GM18951 (cell line): Measurements from ENCODE around the gene ZNF554.
A peak's percentile ranks its signal among the peaks of the same experiment; 100 is the strongest.

Source experiments
- POLR2A ChIP-seq: IDR thresholded peaks from 4 replicates; pipeline ENCODE4 v1.6.1; 2011; ENCODE audit warnings: mild to moderate bottlenecking; ENCODE audit not compliant: insufficient read length, insufficient read depth; ENCODE audit errors: extremely low read depth
- in situ Hi-C: fragments of 300-500 bp; cut with MboI; formaldehyde crosslinking; loops from one replicate; pipeline ENCODE4 v1.12.0; 2022; ENCODE audit warnings: low sequenced_read_pairs, mixed read lengths, inconsistent platforms; ENCODE audit not compliant: unreplicated experiment

Gene ZNF554

GRCh38 chr19:2819540-2820111 lies at the start of gene ZNF554:
TSS of gene ZNF554 (plus strand) at chr19:2819868. CDS start at chr19:2820072, 204 bp downstream.
- in situ Hi-C loops = no loop called here
- peak; percentile 60 for TF ChIP-seq POLR2A

DNA sequence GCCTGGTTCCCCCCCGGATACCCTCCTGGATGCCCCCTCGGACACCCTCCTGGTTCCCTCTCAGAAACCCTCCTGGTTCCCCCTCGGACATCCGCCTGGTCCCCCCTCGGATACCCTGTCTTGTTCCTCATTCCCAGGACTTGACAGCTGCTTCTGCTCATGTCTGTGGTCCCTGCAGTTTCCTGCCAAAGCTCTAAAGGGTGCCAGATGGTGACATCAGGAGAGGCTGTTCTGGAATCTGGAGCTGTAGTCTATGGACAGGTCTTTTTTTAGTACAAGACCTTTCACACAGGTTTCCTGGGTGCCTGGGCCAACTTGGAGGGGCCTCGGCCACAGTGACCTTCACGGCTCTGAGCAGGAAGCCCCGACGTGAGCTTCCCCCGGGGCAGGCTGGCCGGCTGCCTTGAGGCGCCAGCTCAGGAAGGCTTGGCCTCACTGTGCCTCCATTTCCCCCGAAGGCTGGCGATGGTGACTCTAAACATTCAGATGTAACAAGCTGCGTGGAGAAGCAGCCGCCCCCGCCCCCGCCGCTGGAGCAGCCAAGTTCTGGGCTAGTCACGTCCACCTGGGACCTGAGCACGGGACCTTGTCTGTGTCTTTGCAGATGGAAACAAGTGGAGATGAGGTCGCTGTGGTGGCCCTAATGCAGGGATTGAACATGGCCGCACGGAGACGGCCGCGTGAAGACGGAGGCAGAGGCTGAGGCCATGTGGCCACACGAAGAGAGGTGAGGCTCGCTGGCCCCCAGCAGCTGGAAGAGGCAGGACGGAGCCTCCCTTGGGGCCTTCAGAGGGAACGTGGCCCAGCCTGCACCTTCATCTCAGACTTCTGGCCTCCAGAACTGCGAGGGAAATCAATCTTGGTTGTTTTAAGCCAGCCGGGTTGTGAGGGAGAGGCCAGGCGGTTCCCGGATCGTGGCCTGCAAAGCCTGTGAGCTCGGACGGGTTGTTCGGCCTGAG lies 49.3 kb upstream of the ZNF554 start:
- in situ Hi-C loops = no loop called here
- no peak for TF ChIP-seq POLR2A

DNA sequence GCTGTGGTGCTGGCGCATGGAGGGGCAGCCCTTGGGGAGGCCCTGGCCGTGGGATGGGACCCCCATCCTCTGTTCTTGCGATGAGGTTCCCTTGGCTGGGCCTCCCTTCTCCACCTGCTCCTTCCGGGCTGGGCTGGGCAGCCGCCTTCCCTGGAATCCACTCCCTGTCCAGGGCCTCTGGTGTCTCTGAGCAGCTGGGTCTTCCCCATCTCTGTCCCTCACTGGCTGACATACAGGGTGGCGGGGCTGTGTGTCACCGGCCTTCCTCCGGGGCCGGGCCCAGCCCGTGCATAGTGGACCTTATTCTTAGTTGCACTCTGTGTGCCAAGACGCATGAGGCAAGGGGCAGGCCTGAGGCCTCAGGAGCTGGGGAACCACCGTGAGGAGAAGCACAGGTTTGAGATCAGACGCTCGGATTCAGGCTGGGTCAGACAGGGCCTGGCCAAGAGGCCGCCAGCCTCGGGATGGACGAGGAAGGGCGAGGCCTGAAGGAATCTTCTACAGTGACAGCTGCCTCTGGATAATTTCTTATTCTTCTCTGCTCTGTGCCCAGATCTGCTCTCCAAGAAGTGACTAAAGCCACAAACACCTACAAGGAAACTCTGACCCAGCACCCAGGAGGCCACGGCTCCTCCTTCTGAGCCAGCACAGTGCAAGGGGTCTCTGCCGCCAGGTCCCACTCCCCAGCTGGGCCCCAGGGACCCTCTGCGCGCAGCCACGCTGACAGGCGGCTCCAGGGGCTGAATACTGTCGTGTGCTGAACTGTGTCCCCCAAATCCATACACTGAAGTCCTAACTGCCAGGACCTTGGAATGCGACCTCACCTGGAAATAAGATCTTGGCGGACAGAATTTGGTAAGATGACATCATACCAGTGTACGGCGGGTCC lies 47.6 kb upstream of the ZNF554 start:
- in situ Hi-C loops = no loop called here
- TF ChIP-seq POLR2A = no peak

DNA sequence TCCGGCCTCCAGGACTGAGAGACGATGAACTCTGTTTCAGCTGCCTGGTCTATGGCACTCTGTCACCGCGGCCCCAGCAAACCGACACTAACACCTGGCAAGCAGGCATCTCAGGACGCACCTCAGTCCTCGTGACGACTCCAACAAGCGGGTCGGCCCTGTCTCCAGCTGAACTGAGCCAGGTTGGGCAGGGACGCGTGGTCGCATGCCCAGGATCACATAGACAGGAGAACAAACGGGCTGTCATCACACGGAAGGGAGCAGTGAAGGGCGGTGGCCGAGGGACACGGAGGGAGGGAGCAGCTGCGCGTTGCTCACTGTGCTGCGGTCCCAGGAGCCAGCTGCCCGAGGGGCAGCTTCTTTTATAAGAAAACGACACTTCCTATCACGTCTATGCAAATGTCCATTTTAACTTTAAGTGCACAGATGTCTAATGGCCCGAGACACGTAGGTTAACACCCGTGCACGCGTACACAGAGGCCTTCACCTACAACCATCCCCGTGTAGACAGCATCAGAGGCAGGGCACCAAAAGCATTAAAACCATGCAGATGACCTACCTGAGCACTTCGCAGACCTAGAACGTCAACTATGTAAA lies 45.5 kb upstream of the ZNF554 start:
- TF ChIP-seq POLR2A = no peak
- in situ Hi-C loops = no loop called here

DNA sequence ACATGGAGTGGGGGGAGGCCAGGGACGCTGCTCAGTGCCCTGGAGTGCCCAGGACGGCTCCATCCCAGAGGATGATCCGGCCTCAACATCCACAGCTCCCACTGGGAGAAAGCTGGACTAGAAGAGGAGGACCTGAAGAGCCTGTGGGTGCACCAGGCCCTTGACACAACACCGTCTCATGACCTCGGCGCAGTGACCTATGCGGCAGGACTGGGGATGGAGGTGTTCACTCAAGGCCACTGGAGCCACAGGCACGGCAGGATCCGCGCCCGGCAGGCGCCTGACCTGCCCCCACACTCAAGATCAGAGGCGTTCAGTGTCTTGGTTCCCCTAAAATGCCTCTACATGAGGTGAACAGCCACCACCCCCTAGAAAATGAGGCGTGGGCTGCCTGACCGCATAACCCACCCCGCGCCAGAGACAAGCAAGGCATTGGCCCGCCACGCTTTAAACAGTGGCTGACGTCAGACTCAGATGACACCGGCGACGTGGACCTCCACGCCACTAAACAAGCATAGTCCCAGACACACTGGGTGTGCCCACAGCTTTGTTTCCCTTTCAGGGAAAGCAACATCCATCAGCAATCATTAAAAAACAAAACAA lies 44.6 kb upstream of the ZNF554 start:
- TF ChIP-seq POLR2A = no peak
- in situ Hi-C loops = no loop called here

GRCh38 chr19:2775556-2776430 lies 43.9 kb upstream of the ZNF554 start:
- no peak for TF ChIP-seq POLR2A
- in situ Hi-C loops = no loop called here

DNA sequence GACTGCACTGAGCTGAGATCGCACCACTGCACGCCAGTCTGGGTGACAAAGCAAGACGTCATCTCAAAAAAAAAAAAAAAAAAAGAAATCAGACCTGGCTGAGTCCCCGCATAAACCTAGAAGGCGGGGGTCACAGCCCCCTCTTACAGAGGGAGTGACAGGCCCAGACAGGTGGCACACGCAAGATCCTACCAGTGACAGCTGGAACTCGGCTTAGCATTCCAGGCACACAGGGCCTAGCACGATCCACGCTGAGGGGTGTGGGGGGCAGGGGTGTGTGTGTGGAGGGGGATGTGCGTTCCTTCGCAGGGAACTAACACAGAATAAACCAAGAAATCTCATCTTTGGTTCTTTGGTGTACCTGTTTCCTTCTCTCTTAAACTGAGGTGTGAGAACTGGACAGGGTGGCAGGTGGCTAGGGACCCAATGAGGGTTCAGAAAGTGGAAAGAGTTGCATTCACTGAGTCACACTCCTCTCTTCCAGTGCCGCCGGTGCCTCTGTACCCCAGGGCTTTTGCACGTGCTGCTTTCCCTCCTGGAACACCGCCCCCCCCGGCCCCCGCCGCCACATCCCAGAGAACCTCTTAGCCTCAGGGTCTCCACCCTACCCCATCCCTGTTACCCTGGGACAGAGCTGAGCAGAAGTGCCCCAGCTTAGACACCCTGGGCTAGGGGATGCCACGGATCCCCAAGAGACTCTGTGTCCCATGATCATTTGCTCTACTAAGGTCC lies 41.5 kb upstream of the ZNF554 start:
- TF ChIP-seq POLR2A = no peak
- in situ Hi-C loops = no loop called here

DNA sequence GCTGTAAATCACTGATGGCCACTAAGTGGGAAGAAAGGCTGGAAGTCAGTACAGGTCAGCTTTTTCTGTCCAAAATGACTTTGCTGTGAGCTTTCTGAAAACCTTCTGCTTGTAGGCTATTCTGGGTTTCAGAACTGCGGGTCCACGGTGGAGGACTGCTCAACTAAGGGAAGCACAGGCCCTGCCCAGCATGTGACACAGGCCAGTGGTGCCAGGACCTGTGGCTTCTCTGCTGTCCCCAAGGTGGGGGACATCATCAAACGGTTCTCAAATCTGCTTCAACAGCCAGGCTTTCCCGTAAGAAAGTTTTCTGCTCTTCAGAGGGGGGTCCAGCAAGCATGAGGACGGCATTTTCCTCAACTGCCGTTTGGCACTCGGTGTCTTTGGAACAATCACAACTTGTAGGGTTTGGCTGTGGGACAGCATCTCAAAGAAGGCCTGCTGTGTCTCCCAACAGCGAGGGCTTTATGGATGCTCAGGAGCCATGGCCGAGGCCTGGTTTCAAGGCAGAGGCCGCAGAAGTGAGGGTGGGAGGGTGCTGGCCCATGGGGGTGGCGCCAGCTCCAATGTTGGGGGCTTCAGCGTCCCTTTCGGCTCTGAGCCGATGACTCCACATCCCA lies 40.4 kb upstream of the ZNF554 start:
- in situ Hi-C loops = no loop called here
- TF ChIP-seq POLR2A = no peak

GRCh38 chr19:2780284-2780683 lies 39.4 kb upstream of the ZNF554 start:
- in situ Hi-C loops = no loop called here
- no peak for TF ChIP-seq POLR2A

GRCh38 chr19:2782329-2782935 lies 37.2 kb upstream of the ZNF554 start:
- no peak for TF ChIP-seq POLR2A

More at GRCh38 chr19:2782329-2782935, 37.2 kb upstream of the ZNF554 start:
- in situ Hi-C loops = no loop called here
